ENCODE results near the gene CYP27C1.

Gene CYP27C1

GRCh38 chr2:127194447-127194846 lies 25.7 kb downstream of the CYP27C1 start:
- no peak for DNase-seq (ENCODE audit: low read depth in 2 of 2)

GRCh38 chr2:127193967-127194280 lies 26.2 kb downstream of the CYP27C1 start:
- DNase-seq (ENCODE audit: low read depth in 2 of 2), result no peak

GRCh38 chr2:127193164-127193966 lies 26.7 kb downstream of the CYP27C1 start:
- no peak for DNase-seq (ENCODE audit: low read depth in 2 of 2)

DNA sequence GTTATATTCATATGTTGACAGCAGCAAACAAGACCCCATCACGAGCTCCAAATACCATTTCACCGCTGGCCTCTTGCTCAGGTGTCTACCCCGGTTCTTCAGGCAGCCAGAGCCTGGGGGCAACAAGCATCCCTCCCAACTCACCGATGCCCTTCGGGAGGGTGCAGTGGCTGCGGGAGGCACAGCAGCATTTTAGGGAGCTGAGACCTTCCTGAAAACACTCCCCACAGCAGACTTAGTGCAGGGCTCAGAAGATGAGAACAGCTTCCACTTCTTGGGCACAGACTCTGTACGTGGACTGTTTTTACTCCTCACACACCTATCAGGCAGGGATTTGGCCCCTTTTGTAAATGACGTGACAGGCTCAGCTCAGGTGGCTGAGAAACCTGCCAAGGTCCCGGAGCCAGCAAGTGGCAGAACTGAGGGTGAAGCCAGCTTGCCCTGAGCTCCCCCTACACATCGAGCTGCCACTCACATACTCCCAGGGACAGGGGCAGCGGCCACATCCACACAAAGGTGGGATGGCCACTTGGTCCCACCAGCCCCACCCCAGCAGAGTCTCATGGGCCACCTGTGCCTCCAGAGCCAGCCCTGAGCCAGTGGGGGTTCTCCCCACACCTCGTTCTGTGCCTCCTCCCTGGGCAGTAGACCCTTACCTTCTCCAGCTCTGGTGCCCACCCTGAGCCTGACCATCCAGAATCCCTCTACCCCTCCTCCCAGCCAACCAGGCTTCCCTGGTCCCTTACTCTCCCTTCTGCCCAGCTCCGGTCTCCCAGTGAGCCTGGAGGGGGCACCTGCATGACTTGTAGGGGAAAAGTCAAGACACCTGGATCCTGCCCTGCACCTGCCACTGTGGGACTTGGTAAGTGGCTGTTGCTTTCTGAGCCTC lies 28.5 kb downstream of the CYP27C1 start:
- no peak for DNase-seq (ENCODE audit: low read depth in 2 of 2)

- no peak for DNase-seq (ENCODE audit: low read depth in 2 of 2)
Measured at GRCh38 chr2:127188797-127189196, 31.3 kb downstream of the CYP27C1 start.

DNA sequence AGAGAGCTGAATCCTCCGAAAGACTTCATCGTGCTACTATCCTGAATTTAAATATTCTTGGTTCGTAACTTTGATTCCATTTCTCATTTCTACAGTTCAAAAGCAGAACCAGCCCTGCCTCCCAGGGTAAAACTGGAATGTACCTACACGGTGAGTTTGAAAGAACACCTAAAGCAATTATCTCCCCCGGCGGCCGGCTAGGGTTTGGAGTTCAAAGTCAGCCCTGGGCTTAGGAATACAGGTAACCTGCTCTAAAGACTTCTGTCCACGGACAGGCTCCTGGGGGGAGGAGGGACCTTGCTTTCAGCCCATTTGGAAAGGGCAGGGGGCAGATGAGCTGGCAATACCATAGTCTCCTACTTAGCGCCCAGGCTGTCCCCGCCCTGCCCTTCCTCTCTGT lies 32.3 kb downstream of the CYP27C1 start:
- no peak for DNase-seq (ENCODE audit: low read depth in 2 of 2)

DNA sequence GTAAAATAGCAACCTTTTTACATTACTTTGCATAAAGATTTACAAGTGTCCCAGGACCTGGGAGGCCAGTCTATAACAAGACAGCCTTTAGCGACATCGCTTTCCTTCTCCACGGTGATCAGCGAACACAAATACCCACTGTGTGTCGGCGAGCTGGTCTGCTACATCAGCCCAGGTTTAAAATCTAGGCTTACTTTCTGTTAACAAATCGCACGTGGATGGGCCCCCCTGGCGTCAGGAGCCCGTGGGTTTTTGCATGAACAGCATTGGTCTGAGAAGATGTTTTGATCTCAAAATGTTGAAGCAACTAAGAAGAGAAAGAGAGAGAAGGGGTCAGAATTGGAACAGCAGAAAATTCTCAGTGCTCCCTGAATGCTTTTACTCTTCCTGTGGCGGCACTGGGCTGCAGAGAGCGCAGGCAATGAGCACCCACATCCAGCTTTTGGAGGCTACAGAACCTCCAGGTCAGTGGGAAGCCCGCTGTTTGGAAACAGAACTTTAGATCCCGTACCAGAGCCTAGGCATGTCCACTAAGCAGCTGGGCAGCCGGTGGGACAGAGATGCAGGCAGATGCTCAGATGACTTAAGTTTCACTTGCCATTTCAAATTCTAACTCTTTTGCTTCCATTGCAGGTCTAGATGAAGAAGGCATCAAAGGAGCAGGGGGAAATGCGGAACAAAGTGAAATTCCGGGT lies 32.9 kb downstream of the CYP27C1 start:
- no peak for DNase-seq (ENCODE audit: low read depth in 2 of 2)

GRCh38 chr2:127185705-127186104 lies 34.4 kb downstream of the CYP27C1 start:
- DNase-seq (ENCODE audit: low read depth in 2 of 2), result no peak

GRCh38 chr2:127185093-127185492 lies 35.0 kb downstream of the CYP27C1 start:
- no peak for DNase-seq (ENCODE audit: low read depth in 2 of 2)

GRCh38 chr2:127183771-127184170 lies 36.3 kb downstream of the CYP27C1 start:
- DNase-seq (ENCODE audit: low read depth in 2 of 2), result no peak

GRCh38 chr2:127182626-127183458 lies 37.3 kb downstream of the CYP27C1 start:
- DNase-seq (ENCODE audit: low read depth in 2 of 2), result no peak

DNA sequence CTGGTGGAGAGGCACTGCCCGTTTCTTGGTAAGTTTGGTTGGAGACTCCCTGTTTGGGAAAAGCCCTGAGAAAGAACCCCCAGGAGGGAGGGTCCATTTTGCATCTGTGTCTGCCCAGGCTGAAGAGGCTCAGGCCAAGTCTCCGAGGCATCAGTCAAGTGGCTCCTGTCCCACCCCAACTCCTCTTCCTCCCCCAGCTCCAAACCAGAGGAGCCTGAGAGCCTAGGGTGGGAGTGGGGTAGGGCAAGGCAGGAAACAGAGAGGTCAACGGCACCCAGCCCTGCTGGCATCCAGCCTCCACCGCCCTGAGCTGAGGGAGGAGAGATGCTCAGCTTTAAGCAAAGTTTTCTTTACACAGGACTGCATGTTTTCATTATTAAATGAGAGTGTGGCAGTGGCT lies 38.2 kb downstream of the CYP27C1 start:
- no peak for DNase-seq (ENCODE audit: low read depth in 2 of 2)

DNA sequence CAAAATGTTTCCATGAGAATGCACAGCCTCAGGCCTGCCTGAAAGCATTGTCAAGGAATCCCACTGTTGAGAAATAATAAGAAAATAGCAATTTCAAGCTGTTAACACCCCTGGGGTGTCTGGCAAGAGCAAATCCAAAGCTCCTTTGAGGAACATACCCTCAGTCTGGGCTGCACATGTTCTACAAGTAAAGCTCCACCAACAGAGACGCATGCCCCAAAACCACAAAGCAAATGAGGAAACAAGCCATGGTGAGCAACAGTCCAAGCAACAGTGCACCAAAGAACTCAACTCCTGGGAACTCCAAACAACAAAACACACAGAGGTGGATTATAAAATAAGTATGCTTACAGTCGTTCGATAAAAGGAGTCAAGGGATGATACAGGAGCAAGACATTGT lies 40.3 kb downstream of the CYP27C1 start:
- no peak for DNase-seq (ENCODE audit: low read depth in 2 of 2)

GRCh38 chr2:127177617-127178263 lies 42.4 kb downstream of the CYP27C1 start:
- DNase-seq (ENCODE audit: low read depth in 2 of 2), result no peak

DNA sequence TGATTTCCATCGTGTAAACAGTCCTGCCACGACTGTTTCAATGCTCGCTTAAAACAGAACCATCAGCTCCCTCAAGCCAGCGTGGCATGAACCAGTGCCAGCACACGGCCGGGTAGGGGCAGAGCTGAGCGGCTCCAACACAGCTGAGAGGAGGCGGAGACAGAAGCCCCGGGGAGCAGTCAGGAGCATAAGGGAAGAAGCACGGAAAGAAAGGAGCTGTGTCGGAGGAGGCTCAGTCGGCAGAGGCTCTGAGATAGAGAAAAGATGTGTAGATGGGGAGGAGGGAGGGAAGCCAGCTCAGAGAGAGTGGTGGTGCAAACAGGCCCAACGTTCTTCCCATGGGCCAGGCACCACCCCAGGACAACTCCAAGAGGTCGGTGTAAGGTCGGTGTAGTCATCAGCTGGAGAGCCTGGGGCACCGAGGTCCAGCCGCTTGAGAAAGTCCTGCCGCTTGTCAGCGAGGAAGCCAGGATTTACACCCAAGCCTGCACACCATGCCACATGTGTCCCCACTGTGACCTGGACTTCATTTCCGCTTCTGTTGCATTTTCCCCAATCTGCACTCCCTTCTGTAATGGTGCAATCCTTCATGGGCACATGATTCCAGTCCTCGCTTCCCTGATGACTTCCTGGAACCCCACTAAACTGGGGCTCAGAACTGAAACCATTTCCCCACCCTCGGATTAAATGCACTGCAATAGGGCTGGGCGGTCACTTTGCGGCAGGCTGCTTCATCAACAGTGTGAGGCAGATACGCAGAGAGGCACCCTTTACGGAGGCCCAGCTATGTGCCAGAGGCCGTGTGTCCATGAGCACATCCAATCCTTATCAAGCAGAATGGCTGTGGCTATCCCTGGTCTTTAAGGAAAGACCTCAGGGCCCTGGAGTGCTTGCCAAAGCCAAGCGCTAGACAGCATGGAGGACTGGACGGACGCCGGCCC lies 43.5 kb downstream of the CYP27C1 start:
- DNase-seq (ENCODE audit: low read depth in 2 of 2), result no peak

GRCh38 chr2:127175751-127176354 lies 44.2 kb downstream of the CYP27C1 start:
- DNase-seq (ENCODE audit: low read depth in 2 of 2), result no peak

DNA sequence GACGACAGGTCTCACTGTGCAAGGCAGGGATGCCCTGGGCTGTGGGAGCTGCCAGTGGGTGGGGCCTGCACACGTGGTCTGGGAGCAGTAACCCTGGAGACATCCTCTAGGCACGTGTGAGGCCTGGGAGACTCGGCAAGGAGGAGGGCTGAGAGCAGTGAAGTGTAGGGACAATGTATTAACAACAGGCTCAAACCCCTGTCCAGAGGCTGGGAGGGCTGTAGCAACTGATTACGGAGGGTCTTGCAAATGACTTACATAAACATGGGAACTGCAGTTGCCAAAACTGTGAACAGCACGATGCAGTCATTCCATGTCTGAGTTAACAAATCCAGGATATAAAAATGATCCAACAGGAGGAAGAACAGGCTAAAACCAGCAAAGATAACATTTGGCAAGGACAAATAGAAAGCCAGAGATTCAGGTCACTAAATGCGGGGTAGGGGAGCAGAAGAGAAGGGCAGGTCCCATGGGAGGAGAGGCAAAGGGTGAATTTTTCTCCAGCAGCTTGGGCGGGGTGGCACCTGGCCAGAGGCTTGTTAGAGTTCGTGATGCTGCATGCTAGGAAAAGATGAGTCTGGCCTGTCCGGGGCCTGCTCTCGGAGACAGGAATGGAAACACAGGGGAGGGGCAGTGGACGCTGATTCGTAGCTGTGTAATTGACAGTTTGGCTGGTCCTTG lies 44.9 kb downstream of the CYP27C1 start:
- DNase-seq (ENCODE audit: low read depth in 2 of 2), result no peak

DNA sequence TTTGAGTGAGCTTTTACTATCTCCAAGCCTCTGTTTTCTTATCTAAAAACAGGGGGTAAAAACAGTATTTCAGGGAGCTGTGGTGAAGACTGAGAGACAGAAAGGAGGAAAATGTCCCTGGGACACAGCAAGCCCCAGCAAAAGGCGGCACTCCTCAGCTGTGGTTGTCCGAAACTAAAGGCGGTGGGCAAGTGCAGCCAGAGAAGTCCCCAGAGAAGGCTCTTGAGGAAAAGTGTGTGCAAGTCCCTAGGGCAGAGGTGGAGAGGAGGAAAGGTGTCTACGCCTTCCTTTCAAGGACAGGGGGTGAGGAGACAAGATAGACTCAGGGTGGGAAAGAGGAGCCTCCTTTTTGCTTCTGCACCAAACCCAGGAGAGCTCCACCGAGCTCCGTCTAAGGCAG lies 45.5 kb downstream of the CYP27C1 start:
- DNase-seq (ENCODE audit: low read depth in 2 of 2), result no peak

GRCh38 chr2:127174136-127174535 lies 46.0 kb downstream of the CYP27C1 start:
- DNase-seq (ENCODE audit: low read depth in 2 of 2), result no peak

Measured in stimulated activated CD8-positive, alpha-beta memory T cell treated with anti-CD3 and anti-CD28 coated beads, Interleukin-15, amount 100 ng/mL, for 4 hours (primary cell).